Fibroblast of villous mesenchyme (primary cell): ENCODE measurements around the gene STOX2. TPM values are rescaled to one million over a fixed set of nuclear protein-coding genes. Genes with fewer than 3 reads are reported as not detected.
"Not testable (repeated sequence)": the region's sequence is repeated elsewhere in the genome, so short reads cannot be mapped to it uniquely, and the experiment has no call there.

Experiments used
- DNase-seq: peaks from one replicate; pipeline ENCODE4 v3.0.0-alpha.2; 2010; ENCODE audit warnings: low read depth
- H3K4me3 ChIP-seq: 2 replicates; pipeline ENCODE4 v1.5.1; 2011; ENCODE audit warnings: low read depth, mild to moderate bottlenecking, low read length
- total RNA-seq: library from RNA; depleted of rRNA; stranded (reverse); fragments of >200 nt; gene quantifications from 2 replicates; pipeline ENCODE4 v1.2.3, GENCODE V29; 2012
- TF ChIP-seq, protein P1 (sequence below): IDR thresholded peaks from 2 replicates; pipeline ENCODE4 v1.5.1; 2012; ENCODE audit warnings: low read depth, mild to moderate bottlenecking, low read length; ENCODE audit not compliant: insufficient read depth

Gene STOX2
- total RNA-seq, 1 donor, result 0.43 TPM

DNA sequence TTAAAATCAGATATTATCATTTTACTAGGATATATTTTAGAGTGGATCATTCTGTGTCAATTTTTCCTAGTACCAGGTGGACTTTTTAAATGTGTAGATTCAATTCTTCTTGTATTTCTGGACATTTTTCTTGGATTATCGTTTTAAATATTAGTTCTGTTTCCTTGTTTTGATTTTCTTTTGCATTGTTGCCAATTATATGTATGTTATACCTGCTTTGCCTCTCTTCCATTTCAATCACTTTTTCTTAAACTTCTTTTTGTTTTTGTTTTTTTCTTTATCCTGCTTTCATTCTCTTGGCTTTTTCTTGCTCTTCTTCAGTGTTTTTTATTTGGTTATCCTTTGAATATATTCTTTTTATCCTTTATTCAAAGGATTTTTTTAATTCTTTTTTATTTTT lies 141.0 kb downstream of the STOX2 start:
- TF ChIP-seq, protein P1, sequence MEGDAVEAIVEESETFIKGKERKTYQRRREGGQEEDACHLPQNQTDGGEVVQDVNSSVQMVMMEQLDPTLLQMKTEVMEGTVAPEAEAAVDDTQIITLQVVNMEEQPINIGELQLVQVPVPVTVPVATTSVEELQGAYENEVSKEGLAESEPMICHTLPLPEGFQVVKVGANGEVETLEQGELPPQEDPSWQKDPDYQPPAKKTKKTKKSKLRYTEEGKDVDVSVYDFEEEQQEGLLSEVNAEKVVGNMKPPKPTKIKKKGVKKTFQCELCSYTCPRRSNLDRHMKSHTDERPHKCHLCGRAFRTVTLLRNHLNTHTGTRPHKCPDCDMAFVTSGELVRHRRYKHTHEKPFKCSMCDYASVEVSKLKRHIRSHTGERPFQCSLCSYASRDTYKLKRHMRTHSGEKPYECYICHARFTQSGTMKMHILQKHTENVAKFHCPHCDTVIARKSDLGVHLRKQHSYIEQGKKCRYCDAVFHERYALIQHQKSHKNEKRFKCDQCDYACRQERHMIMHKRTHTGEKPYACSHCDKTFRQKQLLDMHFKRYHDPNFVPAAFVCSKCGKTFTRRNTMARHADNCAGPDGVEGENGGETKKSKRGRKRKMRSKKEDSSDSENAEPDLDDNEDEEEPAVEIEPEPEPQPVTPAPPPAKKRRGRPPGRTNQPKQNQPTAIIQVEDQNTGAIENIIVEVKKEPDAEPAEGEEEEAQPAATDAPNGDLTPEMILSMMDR, result no peak

DNA sequence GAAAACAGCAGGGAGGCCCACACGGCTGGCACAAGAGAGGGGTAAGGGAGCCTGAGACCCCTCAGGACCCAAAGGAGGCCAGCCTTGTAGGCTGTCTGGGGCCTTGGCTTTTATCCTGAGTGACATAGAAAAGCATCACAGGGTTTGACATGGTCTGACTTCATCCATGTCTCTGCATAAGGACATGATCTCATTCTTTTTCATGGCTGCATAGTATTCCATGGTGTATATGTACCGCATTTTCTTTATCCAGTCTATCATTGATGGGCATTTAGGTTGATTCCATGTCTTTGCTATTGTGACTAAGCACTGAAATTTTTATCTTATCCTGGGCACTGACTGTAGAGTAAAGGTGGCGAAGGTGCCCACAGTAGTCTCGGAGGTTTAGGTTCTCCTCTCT lies 146.2 kb downstream of the STOX2 start:
- DNase-seq, H3K4me3 ChIP-seq: not testable (repeated sequence)

More for the DNA sequence above, 141.0 kb downstream of the STOX2 start:
- no peak overlapping the region for H3K4me3 ChIP-seq
- no peak for DNase-seq

- TF ChIP-seq, protein P1, result no peak
- no peak overlapping the region for H3K4me3 ChIP-seq
- DNase-seq, result no peak
Measured at GRCh38 chr4:184052616-184053015, 147.5 kb downstream of the STOX2 start.

GRCh38 chr4:184053434-184053833 lies 148.3 kb downstream of the STOX2 start:
- TF ChIP-seq, protein P1, result no peak
- H3K4me3 ChIP-seq, result no peak overlapping the region

GRCh38 chr4:184056877-184057276 lies 151.8 kb downstream of the STOX2 start:
- TF ChIP-seq, protein P1, result no peak
- no peak overlapping the region for H3K4me3 ChIP-seq
- DNase-seq, result no peak

More at GRCh38 chr4:184053434-184053833, 148.3 kb downstream of the STOX2 start:
- no peak for DNase-seq

DNA sequence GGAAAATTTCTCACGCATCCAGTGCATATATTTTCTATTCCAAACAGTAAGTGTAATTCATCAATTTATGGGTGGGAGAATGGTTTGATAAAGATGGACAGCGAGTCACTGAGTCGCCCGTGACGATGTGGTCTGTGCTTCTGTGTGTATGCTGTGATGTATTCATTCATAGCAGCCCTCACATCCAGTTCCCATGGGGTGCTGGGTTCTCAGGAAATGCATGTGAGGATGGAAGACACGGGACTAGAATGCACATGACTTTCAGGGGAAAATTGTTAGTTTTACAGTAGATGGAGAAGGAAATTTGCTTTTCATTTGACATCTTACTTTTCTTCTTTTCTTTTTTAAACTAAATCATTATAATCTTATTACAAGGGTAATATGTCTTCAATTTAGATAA lies 152.9 kb downstream of the STOX2 start:
- DNase-seq, result no peak
- TF ChIP-seq, protein P1, result no peak

GRCh38 chr4:184059099-184059498 lies 154.0 kb downstream of the STOX2 start:
- no peak for DNase-seq
- TF ChIP-seq, protein P1, result no peak
- no peak overlapping the region for H3K4me3 ChIP-seq

More for the DNA sequence above, 152.9 kb downstream of the STOX2 start:
- H3K4me3 ChIP-seq, result no peak overlapping the region

- no peak for DNase-seq
- no peak overlapping the region for H3K4me3 ChIP-seq
- TF ChIP-seq, protein P1, result no peak
Measured at GRCh38 chr4:184061582-184061981, 156.5 kb downstream of the STOX2 start.
